B cell (primary cell): ENCODE data around the gene ZNF506. TPM values are rescaled to one million over a fixed set of nuclear protein-coding genes. Genes with fewer than 3 reads are reported as not detected.

Experiments used
- ATAC-seq: fragments of 200-7000 bp; cut with Tn5 transposase; one replicate; pipeline ENCODE4 v1.10.0; 2021; ENCODE audit warnings: low read depth, mild to moderate bottlenecking, moderate number of reproducible peaks, moderate library complexity
- CTCF ChIA-PET: fragments of 350-600 bp; sonication (Branson Sonifier 250); formaldehyde crosslinking; loops from one replicate; lab custom pipeline; 2021; ENCODE audit warnings: antibody characterized with exemption, inconsistent platforms; lab: Charles Lee
- POLR2A ChIA-PET: fragments of 350-600 bp; sonication (Branson Sonifier 250); formaldehyde crosslinking; loops from one replicate; lab custom pipeline; 2021; ENCODE audit warnings: antibody characterized with exemption; lab: Charles Lee
- DNase-seq: peaks from one replicate; pipeline ENCODE4 v3.0.0; 2013
- H2AFZ ChIP-seq: 2 replicates; pipeline ENCODE4 v1.6.1; 2012; ENCODE audit warnings: mild to moderate bottlenecking, low read depth, low read length; ENCODE audit not compliant: insufficient read depth, poor library complexity, severe bottlenecking
- H3K27ac ChIP-seq, 2 donors: 1 replicate in 1 of 2; 2 replicates in 1 of 2; pipeline ENCODE4 v1.5.1; 2012 to 2013; ENCODE audit warnings: low read length in 2 of 2, mild to moderate bottlenecking in 2 of 2, moderate library complexity in 1 of 2
- H3K27me3 ChIP-seq, 4 experiments: fragments of 200-600 bp in 1 of 4; sonication (generic) in 1 of 4; replicated peaks in 1 of 4; 1 replicate in 2 of 4; 2 replicates in 2 of 4; pipeline versions ENCODE4 v1.6.1 to v1.7.0; 2013 to 2016; ENCODE audit warnings: low read length in 3 of 4, mild to moderate bottlenecking in 2 of 4, mixed read lengths in 1 of 4, moderate library complexity in 1 of 4; ENCODE audit not compliant: insufficient read depth in 4 of 4, control insufficient read depth in 3 of 4; ENCODE audit errors: control extremely low read depth in 1 of 4
- H3K36me3 ChIP-seq, 2 experiments: replicated peaks in 1 of 2; 1 replicate in 1 of 2; 2 replicates in 1 of 2; pipeline versions ENCODE4 v1.6.1 to v1.7.1; 2013; ENCODE audit warnings: low read length in 1 of 2; ENCODE audit not compliant: insufficient read depth in 2 of 2, control insufficient read depth in 1 of 2; ENCODE audit errors: control extremely low read depth in 1 of 2, extremely low read depth in 1 of 2
- H3K4me1 ChIP-seq, 2 donors: fragments of 200-600 bp in 1 of 2; sonication (generic) in 1 of 2; 1 replicate in 1 of 2; 2 replicates in 1 of 2; pipeline versions ENCODE4 v1.5.1 to v1.6.1; 2013 to 2017; ENCODE audit warnings: low read length in 2 of 2; ENCODE audit not compliant: control insufficient read depth in 2 of 2, insufficient read depth in 2 of 2
- H3K4me2 ChIP-seq: replicated peaks from 2 replicates; pipeline ENCODE3; 2012; ENCODE audit warnings: mild to moderate bottlenecking, low read depth, low read length; ENCODE audit not compliant: poor library complexity, severe bottlenecking
- H3K4me3 ChIP-seq, 5 experiments: fragments of 200-600 bp in 1 of 5; sonication (generic) in 1 of 5; 1 replicate in 3 of 5; 2 replicates in 2 of 5; pipeline versions ENCODE4 v1.5.1 to v1.7.0; 2011 to 2016; ENCODE audit warnings: low read length in 4 of 5, mild to moderate bottlenecking in 4 of 5, low read depth in 2 of 5, control low read depth in 1 of 5, moderate library complexity in 1 of 5; ENCODE audit not compliant: insufficient read depth in 1 of 5; ENCODE audit errors: control extremely low read depth in 1 of 5, extremely low read depth in 1 of 5
- H3K79me2 ChIP-seq: fragments of 200-600 bp; sonication (generic); one replicate; pipeline ENCODE4 v1.6.0; 2016; ENCODE audit warnings: low read length; ENCODE audit not compliant: control insufficient read depth, insufficient read depth
- H3K9ac ChIP-seq: fragments of 200-600 bp; sonication (generic); 2 replicates; pipeline ENCODE4 v1.6.1; 2017; ENCODE audit warnings: mild to moderate bottlenecking, low read length, moderate library complexity
- H3K9me3 ChIP-seq, 3 donors: one replicate each; pipeline versions ENCODE4 v1.6.1 to v1.7.1; 2013; ENCODE audit warnings: low read length in 2 of 3; ENCODE audit not compliant: control insufficient read depth in 2 of 3, insufficient read depth in 1 of 3; ENCODE audit errors: control extremely low read depth in 1 of 3
- H4K20me1 ChIP-seq: 2 replicates; pipeline ENCODE4 v1.6.0; 2012; ENCODE audit warnings: mild to moderate bottlenecking, low read length; ENCODE audit not compliant: insufficient read depth, control insufficient read depth, poor library complexity, severe bottlenecking
- H3K27ac Mint-ChIP-seq: one replicate; pipeline ENCODE4 v1.8.0; 2021; ENCODE audit warnings: mixed read lengths
- H3K27me3 Mint-ChIP-seq: one replicate; pipeline ENCODE4 v1.8.0; 2021; ENCODE audit warnings: mixed read lengths
- H3K4me1 Mint-ChIP-seq: one replicate; pipeline ENCODE4 v1.8.0; 2021; ENCODE audit warnings: mixed read lengths
- H3K4me3 Mint-ChIP-seq: one replicate; pipeline ENCODE4 v1.8.0; 2021; ENCODE audit warnings: mixed read lengths
- H3K9me3 Mint-ChIP-seq: one replicate; pipeline ENCODE4 v1.8.0; 2022; ENCODE audit warnings: mixed read lengths; ENCODE audit not compliant: insufficient read depth
- EZH2 ChIP-seq: IDR thresholded peaks from 2 replicates; pipeline ENCODE4 v1.6.1; 2012; ENCODE audit warnings: borderline replicate concordance, low read depth, mild to moderate bottlenecking, moderate library complexity, low read length; ENCODE audit not compliant: insufficient read depth, poor library complexity, severe bottlenecking
- WGBS: methylation state at CpG from one replicate; pipeline ENCODE4 v1.1.5; 2013; ENCODE audit warnings: missing lambda C conversion rate; ENCODE audit not compliant: insufficient coverage; 5-methylcytosine and 5-hydroxymethylcytosine counted together
- intact Hi-C: fragments of 100-400 bp; cut with micrococcal nuclease; formaldehyde crosslinking; loops from one replicate; pipeline ENCODE4 v1.10.0; 2022
- polyA plus RNA-seq: library from polyadenylated mRNA; depleted of rRNA; stranded (reverse); fragments of >200 nt; gene quantifications from 2 replicates; pipeline ENCODE4 v1.2.3, GENCODE V29; 2012
- total RNA-seq, 2 donors: library from RNA; stranded (reverse); fragments of 120-200 nt in 1 of 2; gene quantifications; 1 replicate in 1 of 2; 2 replicates in 1 of 2; pipeline versions ENCODE4 v1.2.3 to v1.2.4, GENCODE V29; 2013 to 2022
- TF ChIP-seq, protein P1 (sequence below): fragments of 200-600 bp; IDR thresholded peaks from one replicate; pipeline ENCODE4 v1.8.0; 2022; ENCODE audit warnings: antibody characterized with exemption, mild to moderate bottlenecking

The ZNF506 gene
- total and polyA plus RNA-seq, 2 donors (not counting 1 experiment from before 2014, with no cell fraction given), result 25.6 to 67.6 TPM

DNA sequence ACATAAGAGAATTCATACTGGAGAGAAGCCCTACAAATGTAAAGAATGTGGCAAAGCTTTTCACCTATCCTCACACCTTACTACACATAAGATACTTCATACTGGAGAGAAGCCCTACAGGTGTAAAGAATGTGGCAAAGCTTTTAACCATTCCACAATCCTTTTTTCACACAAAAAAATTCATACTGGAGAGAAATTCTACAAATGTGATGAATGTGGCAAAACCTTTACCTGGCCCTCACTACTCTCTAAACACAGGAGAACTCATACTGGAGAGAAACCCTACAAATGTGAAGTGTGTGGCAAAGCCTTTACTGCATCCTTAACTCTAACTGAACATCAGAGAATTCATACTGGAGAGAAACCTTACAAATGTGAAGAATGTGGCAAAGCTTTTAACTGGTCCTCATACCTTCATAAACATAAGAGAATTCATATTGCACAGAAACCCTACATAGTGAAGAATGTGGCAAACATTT, 14.0 kb upstream of the ZNF506 start:
- Mint-ChIP-seq H3K27ac (no peak overlapping the region), H3K27me3 (no peaks in the 10 kb centered on the region), H3K4me3 (no peak overlapping the region), H3K9me3 (peaks cover 20% of the 10 kb centered on the region), H3K4me1 (no peaks in the 10 kb centered on the region)
- POLR2A ChIA-PET, result no interaction called here
- Histone ChIP-seq H3K4me3 (no peak overlapping the region), H3K27ac (no peak overlapping the region), H3K4me2 (no peak overlapping the region), H3K79me2 (no peaks in the 10 kb centered on the region), H4K20me1 (no peaks in the 10 kb centered on the region), H3K4me1 (no peaks in the 10 kb centered on the region), H3K36me3 (no peaks in the 10 kb centered on the region), H3K9ac (no peak overlapping the region), H2AFZ (no peak overlapping the region), H3K9me3 (peaks cover 17 to 76% (median 47%) of the 10 kb centered on the region in 3 donors), H3K27me3 (no peaks in the 10 kb centered on the region)
- CTCF ChIA-PET, result no interaction called here
- no peak for DNase-seq
- intact Hi-C loops, result no loop called here
- no peak for ATAC-seq
- TF ChIP-seq, protein P1, sequence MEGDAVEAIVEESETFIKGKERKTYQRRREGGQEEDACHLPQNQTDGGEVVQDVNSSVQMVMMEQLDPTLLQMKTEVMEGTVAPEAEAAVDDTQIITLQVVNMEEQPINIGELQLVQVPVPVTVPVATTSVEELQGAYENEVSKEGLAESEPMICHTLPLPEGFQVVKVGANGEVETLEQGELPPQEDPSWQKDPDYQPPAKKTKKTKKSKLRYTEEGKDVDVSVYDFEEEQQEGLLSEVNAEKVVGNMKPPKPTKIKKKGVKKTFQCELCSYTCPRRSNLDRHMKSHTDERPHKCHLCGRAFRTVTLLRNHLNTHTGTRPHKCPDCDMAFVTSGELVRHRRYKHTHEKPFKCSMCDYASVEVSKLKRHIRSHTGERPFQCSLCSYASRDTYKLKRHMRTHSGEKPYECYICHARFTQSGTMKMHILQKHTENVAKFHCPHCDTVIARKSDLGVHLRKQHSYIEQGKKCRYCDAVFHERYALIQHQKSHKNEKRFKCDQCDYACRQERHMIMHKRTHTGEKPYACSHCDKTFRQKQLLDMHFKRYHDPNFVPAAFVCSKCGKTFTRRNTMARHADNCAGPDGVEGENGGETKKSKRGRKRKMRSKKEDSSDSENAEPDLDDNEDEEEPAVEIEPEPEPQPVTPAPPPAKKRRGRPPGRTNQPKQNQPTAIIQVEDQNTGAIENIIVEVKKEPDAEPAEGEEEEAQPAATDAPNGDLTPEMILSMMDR, result no peak
- TF ChIP-seq EZH2, result no peak

DNA sequence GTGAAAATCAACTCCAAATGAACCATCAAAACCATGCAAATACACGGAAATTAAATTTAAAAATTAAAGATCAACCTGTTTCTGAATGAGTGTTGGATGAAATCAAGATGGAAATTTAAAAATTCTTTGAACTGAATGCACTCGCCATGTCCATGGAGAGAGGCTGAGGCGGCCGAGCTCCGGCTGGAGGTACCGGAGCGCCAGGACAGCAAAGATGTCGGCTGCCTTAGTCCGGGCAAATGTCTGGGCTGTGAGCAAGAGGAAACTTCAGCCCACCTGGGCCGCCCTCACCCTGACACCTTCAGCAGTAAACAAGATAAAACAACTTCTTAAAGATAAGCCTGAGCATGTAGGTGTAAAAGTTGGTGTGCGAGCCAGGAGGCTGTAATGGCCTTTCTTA, 5.3 kb upstream of the ZNF506 start:
- no peaks in the 10 kb centered on the region for H3K36me3 ChIP-seq
- Mint-ChIP-seq H3K4me1 (peaks cover 12% of the 10 kb centered on the region), H3K9me3 (peaks cover 28% of the 10 kb centered on the region), H3K27ac (no peak overlapping the region), H3K4me3 (no peak overlapping the region), H3K27me3 (no peaks in the 10 kb centered on the region)
- DNase-seq, result no peak
- H3K9ac ChIP-seq, result no peak overlapping the region
- no peak overlapping the region for H3K27ac ChIP-seq
- H3K4me3 ChIP-seq, result no peak overlapping the region
- ChIA-PET CTCF (no interaction called here), POLR2A (no interaction called here)
- 100% methylated on average over 6 of the region's 11 CpGs for WGBS
- peaks cover 10 to 11% of the 10 kb centered on the region in 2 donors for H3K4me1 ChIP-seq
- H3K9me3 ChIP-seq, result peaks cover 4 to 57% (median 41%) of the 10 kb centered on the region in 3 donors
- peaks cover 7% of the 10 kb centered on the region for H3K79me2 ChIP-seq
- no peak for ATAC-seq
- H3K27me3 ChIP-seq, result no peaks in the 10 kb centered on the region
- H3K4me2 ChIP-seq, result no peak overlapping the region
- no peak overlapping the region for H2AFZ ChIP-seq
- TF ChIP-seq EZH2, result no peak
- TF ChIP-seq, protein P1, result no peak
- no peaks in the 10 kb centered on the region for H4K20me1 ChIP-seq
- intact Hi-C loops, result no loop called here
